HepG2 (cell line): ENCODE measurements around the gene BIRC7. TPM values are rescaled to one million over a fixed set of nuclear protein-coding genes. Genes with fewer than 3 reads are reported as not detected.
A peak's percentile ranks its signal among the peaks of the same experiment; 100 is the strongest.

Experiments used
- ATAC-seq: fragments of 200-7000 bp; cut with Tn5 transposase; 3 replicates; pipeline ENCODE4 v1.9.1; 2020; ENCODE audit warnings: mild to moderate bottlenecking, moderate library complexity
- BruUV-seq: library from RNA; stranded (reverse); fragments of 400-500 nt; replicated peaks from 2 replicates; lab custom pipeline; 2021; lab: Mats Ljungman, UMichigan
- CTCF ChIA-PET: fragments of 300-600 bp; formaldehyde crosslinking; extraction: SDS; loops from one replicate; lab custom pipeline; 2021; ENCODE audit warnings: low total read pairs, inconsistent platforms, low intra/inter-chr PET ratio; lab: Yijun Ruan, JAX
- POLR2A ChIA-PET: fragments of 350-600 bp; sonication (Branson Sonifier 250); formaldehyde crosslinking; loops from one replicate; lab custom pipeline; 2020; ENCODE audit warnings: antibody characterized with exemption, inconsistent platforms; lab: Yijun Ruan, JAX
- DNase-seq: peaks from one replicate; pipeline ENCODE4 v3.0.0-alpha.2; 2015; ENCODE audit warnings: low spot score
- FAIRE-seq: peaks from 3 replicates; lab custom pipeline; 2011; peaks lifted over from hg19 to GRCh38; lab: Jason Lieb, UNC
- H2AFZ ChIP-seq: one replicate; pipeline ENCODE4 v1.6.1; 2011; ENCODE audit warnings: low read length, inconsistent platforms
- H3K27ac ChIP-seq: fragments of 300-600 bp; 3 replicates; pipeline ENCODE4 v1.8.0; 2011; ENCODE audit warnings: mixed run types, mild to moderate bottlenecking, mixed read lengths, low read length, inconsistent platforms; ENCODE audit not compliant: insufficient read depth; ENCODE audit errors: extremely low read length
- H3K27me3 ChIP-seq, 2 experiments: fragments of 200-600 bp in 1 of 2; 2 replicates in 1 of 2; 3 replicates in 1 of 2; pipeline versions ENCODE4 v1.6.0 to v1.8.0; 2011; ENCODE audit warnings: low read length in 2 of 2, mild to moderate bottlenecking in 2 of 2, moderate library complexity in 2 of 2, inconsistent platforms in 1 of 2; ENCODE audit not compliant: insufficient read depth in 2 of 2, control insufficient read depth in 1 of 2
- H3K36me3 ChIP-seq, 2 experiments: fragments of 200-600 bp in 1 of 2; replicated peaks in 1 of 2; 2 replicates in 1 of 2; 3 replicates in 1 of 2; pipeline versions ENCODE4 v1.5.1 to v1.8.0; 2011; ENCODE audit warnings: low read length in 2 of 2, inconsistent platforms in 1 of 2; ENCODE audit not compliant: insufficient read depth in 2 of 2, control insufficient read depth in 1 of 2
- H3K4me1 ChIP-seq: 2 replicates; pipeline ENCODE4 v1.5.1; 2012; ENCODE audit warnings: low read length, inconsistent platforms; ENCODE audit not compliant: insufficient read depth
- H3K4me2 ChIP-seq: 2 replicates; pipeline ENCODE4 v1.6.0; 2011; ENCODE audit warnings: low read depth, low read length, inconsistent platforms
- H3K4me3 ChIP-seq, 3 experiments: fragments of 200-600 bp in 1 of 3; sonication (generic), shearing (Covaris generic) in 1 of 3; replicated peaks in 1 of 3; 2 replicates each; pipeline ENCODE4 v1.5.1; 2011 to 2016; ENCODE audit warnings: low read length in 3 of 3, inconsistent platforms in 2 of 3, low read depth in 2 of 3, mild to moderate bottlenecking in 2 of 3, control low read depth in 1 of 3, mixed read lengths in 1 of 3; ENCODE audit not compliant: insufficient read depth in 1 of 3
- H3K79me2 ChIP-seq: one replicate; pipeline ENCODE4 v1.6.1; 2011; ENCODE audit warnings: low read length, inconsistent platforms; ENCODE audit not compliant: insufficient read depth
- H3K9ac ChIP-seq: 2 replicates; pipeline ENCODE4 v1.6.0; 2011; ENCODE audit warnings: mild to moderate bottlenecking, low read depth, low read length, inconsistent platforms; ENCODE audit not compliant: insufficient read depth
- H3K9me3 ChIP-seq: 2 replicates; pipeline ENCODE4 v1.5.1; 2012; ENCODE audit warnings: mild to moderate bottlenecking, low read length
- H4K20me1 ChIP-seq: 2 replicates; pipeline ENCODE4 v1.6.0; 2011; ENCODE audit warnings: inconsistent platforms, mild to moderate bottlenecking, low read length, moderate library complexity; ENCODE audit not compliant: insufficient read depth
- DZIP1 ChIP-seq: sonication (generic); formaldehyde crosslinking; IDR thresholded peaks from 2 replicates; pipeline ENCODE4 v1.5.0; 2020; ENCODE audit warnings: mild to moderate bottlenecking, missing genetic modification reagents
- ZBTB25 ChIP-seq: IDR thresholded peaks from 2 replicates; pipeline ENCODE4 v1.6.1; 2018; ENCODE audit warnings: missing genetic modification reagents
- ZNF639 ChIP-seq: conservative IDR thresholded peaks from 2 replicates; pipeline ENCODE4 v1.6.1; 2018; ENCODE audit warnings: missing genetic modification reagents
- ZNF7 ChIP-seq: IDR thresholded peaks from 2 replicates; pipeline ENCODE4 v1.6.1; 2016; ENCODE audit warnings: missing biosample characterization, missing genetic modification reagents
- WGBS: methylation state at CpG from one replicate; pipeline ENCODE4 v1.1.6; 2017; ENCODE audit warnings: low lambda C conversion rate; 5-methylcytosine and 5-hydroxymethylcytosine counted together
- in situ Hi-C: cut with HindIII; loops from 2 replicates; pipeline ENCODE4 v1.10.0; 2017; ENCODE audit warnings: low pct_unique_long_range_greater_than_20kb; ENCODE audit not compliant: extremely low pct_ligation_motif_present
- intact Hi-C: fragments of 100-400 bp; cut with micrococcal nuclease; formaldehyde crosslinking; loops from one replicate; pipeline ENCODE4 v1.10.0; 2022; ENCODE audit not compliant: unreplicated experiment
- polyA plus RNA-seq, 8 experiments: library from polyadenylated mRNA; depleted of rRNA in 3 of 8; stranded (reverse) in 7 of 8; unstranded in 1 of 8; fragments of >200 nt; fragmentation: Illumina TruSeq in 4 of 8; extraction: Trizol in 4 of 8; gene quantifications; 2 replicates each; pipeline versions ENCODE4 v1.2.1 to v1.2.3, GENCODE V29; 2011 to 2016; ENCODE audit warnings: low read depth in 4 of 8, missing spikeins in 1 of 8, mixed read lengths in 1 of 8; ENCODE audit not compliant: insufficient read depth in 1 of 8
- total RNA-seq, 5 experiments: library from RNA; depleted of rRNA; stranded (reverse); fragments of >200 nt; fragmentation: Illumina TruSeq; extraction: Trizol; gene quantifications; 2 replicates each; pipeline ENCODE4 v1.2.3, GENCODE V29; 2016; ENCODE audit warnings: low read depth in 1 of 5
- TF ChIP-seq, protein P1 (sequence below): sonication (generic); formaldehyde crosslinking; IDR thresholded peaks from 2 replicates; pipeline ENCODE4 v1.8.0; 2022; ENCODE audit warnings: missing genetic modification reagents, mild to moderate bottlenecking, borderline replicate concordance
- TF ChIP-seq, protein P2 (sequence below): sonication (generic); formaldehyde crosslinking; IDR thresholded peaks from 2 replicates; pipeline ENCODE4 v1.8.1; 2023; ENCODE audit warnings: mild to moderate bottlenecking, missing genetic modification reagents
- TF ChIP-seq, protein P3 (sequence below): sonication (generic); formaldehyde crosslinking; IDR thresholded peaks from 2 replicates; pipeline ENCODE4 v1.4.0; 2020; ENCODE audit warnings: missing genetic modification reagents

BIRC7 gene
- total and polyA plus RNA-seq, 2 of the 13 experiments (the other 11 are each of a cell fraction or from before 2014, with no cell fraction given), result 0.27 to 5.1 TPM

DNA sequence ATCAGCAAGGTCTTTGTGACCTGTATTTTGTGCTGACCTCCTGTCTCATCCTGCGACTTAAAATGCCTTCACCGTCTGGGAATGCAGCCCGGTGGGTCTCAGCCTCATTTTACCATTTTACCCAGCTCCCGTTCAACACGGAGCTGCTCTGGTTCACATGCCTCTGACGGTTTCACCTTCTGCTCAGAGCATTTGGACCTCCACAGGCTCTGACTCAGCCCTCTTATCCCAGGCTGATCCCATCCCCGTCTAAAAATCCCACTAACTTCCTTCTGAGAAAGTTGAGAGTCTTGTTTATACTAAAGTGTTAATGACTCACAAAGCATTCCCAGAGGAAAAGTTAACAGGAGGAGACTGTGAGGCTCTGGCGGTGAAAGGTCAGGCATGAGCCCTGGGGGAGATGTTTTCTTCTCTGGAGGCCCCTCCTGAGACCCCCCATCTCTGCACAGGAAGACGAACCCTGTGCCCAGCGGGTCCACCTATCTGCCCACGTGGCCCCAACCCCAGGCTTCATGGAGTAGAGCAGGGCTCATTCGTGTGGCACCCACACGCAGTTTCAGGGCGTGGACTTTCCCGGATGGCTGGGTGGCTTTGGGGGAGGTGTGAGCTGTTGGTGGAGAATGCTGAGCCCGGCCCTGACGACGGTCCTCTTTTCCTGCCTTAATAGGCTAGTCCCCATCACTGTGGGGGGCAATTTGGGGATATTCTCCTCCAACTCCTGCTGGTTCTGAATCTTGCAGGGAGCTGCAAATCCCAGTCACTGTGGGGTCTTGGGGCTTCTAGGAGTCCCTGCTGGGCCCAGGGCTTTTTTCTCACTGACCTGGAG, 3.3 kb upstream of the BIRC7 start:
- 2% methylated on average over 18 of the region's 18 CpGs for WGBS
- Histone ChIP-seq H3K27me3 (peaks cover 10 to 76% of the 10 kb centered on the region in 2 experiments; a peak in 4 of 5 replicates), H3K9ac (no peak overlapping the region), H2AFZ (no peak overlapping the region), H3K36me3 (no peaks in the 10 kb centered on the region), H4K20me1 (no peaks in the 10 kb centered on the region), H3K4me3 (no peak overlapping the region), H3K9me3 (no peaks in the 10 kb centered on the region), H3K4me1 (peaks cover 48% of the 10 kb centered on the region), H3K27ac (no peak overlapping the region), H3K79me2 (no peaks in the 10 kb centered on the region), H3K4me2 (peak overlapping the region; percentile 21; the same call in 1 of the 2 replicates)
- in situ Hi-C loops, result no loop called here
- FAIRE-seq (peak; percentile 59), DNase-seq (no peak), ATAC-seq (no peak)
- BruUV-seq, result no TSS peak
- ChIA-PET CTCF (interaction anchor here (0.9 to 1.4 kb wide), 2 partner anchors 9 to 12 kb away, joined by 3 read pairs; no protein-coding TSS in a partner anchor), POLR2A (no interaction called here)
- intact Hi-C loops, result loop anchor here (5.0 kb wide), 1 partner anchor 50 kb away; no protein-coding TSS in a partner anchor
- TF ChIP-seq ZNF639 (CRISPR knock-in tag) (no peak), ZBTB25 (no peak), DZIP1 (CRISPR knock-in tag) (no peak), ZNF7 (CRISPR knock-in tag) (no peak)
- TF ChIP-seq, protein P1, sequence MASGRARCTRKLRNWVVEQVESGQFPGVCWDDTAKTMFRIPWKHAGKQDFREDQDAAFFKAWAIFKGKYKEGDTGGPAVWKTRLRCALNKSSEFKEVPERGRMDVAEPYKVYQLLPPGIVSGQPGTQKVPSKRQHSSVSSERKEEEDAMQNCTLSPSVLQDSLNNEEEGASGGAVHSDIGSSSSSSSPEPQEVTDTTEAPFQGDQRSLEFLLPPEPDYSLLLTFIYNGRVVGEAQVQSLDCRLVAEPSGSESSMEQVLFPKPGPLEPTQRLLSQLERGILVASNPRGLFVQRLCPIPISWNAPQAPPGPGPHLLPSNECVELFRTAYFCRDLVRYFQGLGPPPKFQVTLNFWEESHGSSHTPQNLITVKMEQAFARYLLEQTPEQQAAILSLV, result 0 out of 2 replicates have a peak, but pooled peaks have one; percentile 29
- TF ChIP-seq, protein P2, sequence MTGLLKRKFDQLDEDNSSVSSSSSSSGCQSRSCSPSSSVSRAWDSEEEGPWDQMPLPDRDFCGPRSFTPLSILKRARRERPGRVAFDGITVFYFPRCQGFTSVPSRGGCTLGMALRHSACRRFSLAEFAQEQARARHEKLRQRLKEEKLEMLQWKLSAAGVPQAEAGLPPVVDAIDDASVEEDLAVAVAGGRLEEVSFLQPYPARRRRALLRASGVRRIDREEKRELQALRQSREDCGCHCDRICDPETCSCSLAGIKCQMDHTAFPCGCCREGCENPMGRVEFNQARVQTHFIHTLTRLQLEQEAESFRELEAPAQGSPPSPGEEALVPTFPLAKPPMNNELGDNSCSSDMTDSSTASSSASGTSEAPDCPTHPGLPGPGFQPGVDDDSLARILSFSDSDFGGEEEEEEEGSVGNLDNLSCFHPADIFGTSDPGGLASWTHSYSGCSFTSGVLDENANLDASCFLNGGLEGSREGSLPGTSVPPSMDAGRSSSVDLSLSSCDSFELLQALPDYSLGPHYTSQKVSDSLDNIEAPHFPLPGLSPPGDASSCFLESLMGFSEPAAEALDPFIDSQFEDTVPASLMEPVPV (CRISPR knock-in tag), result no peak
- TF ChIP-seq, protein P3, sequence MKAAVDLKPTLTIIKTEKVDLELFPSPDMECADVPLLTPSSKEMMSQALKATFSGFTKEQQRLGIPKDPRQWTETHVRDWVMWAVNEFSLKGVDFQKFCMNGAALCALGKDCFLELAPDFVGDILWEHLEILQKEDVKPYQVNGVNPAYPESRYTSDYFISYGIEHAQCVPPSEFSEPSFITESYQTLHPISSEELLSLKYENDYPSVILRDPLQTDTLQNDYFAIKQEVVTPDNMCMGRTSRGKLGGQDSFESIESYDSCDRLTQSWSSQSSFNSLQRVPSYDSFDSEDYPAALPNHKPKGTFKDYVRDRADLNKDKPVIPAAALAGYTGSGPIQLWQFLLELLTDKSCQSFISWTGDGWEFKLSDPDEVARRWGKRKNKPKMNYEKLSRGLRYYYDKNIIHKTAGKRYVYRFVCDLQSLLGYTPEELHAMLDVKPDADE (CRISPR knock-in tag), result no peak
